HuH-7.5 (cell line): Measurements from ENCODE around the gene SERPINB8.
"Not testable (repeated sequence)": the region's sequence is repeated elsewhere in the genome, so short reads cannot be mapped to it uniquely, and the experiment has no call there.

Experiments
- DNase-seq: peaks from one replicate; pipeline ENCODE4 v3.0.0; 2011; ENCODE audit warnings: low spot score

The SERPINB8 gene, protein sequence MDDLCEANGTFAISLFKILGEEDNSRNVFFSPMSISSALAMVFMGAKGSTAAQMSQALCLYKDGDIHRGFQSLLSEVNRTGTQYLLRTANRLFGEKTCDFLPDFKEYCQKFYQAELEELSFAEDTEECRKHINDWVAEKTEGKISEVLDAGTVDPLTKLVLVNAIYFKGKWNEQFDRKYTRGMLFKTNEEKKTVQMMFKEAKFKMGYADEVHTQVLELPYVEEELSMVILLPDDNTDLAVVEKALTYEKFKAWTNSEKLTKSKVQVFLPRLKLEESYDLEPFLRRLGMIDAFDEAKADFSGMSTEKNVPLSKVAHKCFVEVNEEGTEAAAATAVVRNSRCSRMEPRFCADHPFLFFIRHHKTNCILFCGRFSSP

DNA sequence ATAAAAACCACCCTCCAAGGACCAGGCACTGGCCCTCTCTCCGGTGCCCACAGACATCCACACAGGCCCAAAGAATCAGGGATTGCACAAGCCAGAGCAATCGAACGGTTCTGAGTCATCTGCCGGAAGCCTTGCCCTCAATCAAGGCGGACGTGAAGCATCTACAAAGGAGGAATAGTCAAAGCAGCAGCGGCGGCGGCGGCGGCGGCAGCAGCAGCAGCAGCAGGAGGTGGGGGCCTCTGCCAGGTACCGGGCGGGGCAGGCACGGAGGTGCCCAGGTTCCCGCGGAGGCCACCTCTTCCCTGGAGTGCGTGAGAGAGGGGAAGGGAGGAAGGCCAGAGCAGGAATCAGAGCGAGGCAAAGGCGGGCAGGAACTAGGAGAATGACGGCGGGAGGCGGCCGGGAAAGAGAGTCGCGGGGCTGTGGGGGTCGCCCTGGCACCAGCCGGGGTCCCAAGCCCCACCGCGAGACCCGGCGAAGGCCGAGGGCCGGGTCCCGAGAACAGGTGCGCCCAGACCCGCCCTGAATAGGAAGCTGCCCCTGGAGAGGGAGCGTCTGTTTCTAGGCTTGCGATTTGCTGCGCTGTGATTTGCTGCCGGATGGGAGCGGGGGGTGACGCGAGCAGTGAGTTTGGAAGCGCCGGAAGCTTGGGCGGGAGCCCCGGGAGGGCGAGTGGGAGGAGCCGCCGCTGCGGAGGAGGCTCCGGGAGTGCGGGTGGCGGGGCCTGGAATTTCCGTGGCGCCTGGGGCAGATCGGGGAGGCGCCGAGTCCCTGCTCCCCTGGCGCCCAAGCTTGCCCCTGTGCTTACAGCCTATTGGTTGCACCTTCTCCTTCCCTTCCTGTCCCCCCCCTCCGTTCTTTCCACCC is at the start of gene SERPINB8:
Gene SERPINB8, plus strand, starts transcription at position 140 of the 867 bp plus-strand sequence. CDS start 8,228 bp downstream, outside the sequence.
- DNase-seq = peak; percentile 39

DNA sequence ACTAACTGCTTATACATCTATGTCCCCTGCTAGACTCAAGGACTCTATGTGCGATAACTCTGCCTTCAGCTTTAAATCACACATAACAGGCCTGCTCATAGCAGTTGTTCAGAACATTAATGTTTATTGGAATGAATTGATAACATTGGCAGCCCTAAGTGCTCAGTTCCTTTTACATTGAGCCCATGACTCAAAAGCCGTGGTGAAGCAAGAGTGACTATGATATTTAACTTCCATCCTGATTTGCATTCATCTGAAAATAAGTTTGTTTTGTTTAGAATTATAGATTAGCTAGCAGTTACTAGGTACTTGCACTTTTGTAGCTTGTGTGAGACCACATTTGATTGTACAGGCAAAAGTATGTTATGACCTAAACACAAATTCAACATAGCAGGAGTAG is 47.8 kb upstream of the SERPINB8 start:
- DNase-seq = no peak

DNA sequence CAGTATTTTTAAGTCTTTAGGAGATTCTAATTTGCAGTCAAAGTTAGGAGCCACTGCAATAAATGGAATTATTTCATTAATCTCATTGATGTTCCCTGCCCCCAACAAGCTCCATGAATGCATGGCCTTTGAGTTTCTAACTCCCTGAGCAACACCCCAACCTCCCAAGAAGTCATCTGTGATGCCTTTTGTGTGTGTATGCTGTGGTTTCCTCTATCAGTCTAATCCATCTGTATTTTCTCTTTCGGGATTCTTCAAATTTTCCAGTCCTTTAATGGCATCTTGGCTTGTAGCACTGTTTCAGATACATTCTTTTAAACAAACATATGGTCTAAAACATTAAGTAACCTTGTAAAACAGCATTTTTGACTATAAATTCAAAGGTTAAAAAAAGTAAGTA is 45.3 kb upstream of the SERPINB8 start:
- DNase-seq = no peak

DNA sequence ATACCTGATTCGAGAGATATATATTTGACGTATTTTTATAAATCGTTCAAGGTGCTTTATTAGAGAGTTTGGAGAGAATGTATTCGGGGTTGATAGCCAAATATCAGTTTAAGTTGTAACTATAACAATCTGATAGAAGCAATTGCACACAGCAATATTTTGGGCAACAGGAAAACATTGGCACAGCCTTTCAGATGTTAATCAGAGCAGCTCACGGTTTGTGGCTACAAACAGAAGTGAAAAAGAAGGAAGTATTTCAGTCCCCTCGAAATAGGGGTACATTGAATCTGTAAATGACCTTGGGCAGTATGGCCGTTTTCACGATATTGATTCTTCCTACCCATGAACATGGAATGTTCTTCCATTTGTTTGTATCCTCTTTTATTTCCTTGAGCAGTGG is 41.5 kb upstream of the SERPINB8 start:
- no peak for DNase-seq

DNA sequence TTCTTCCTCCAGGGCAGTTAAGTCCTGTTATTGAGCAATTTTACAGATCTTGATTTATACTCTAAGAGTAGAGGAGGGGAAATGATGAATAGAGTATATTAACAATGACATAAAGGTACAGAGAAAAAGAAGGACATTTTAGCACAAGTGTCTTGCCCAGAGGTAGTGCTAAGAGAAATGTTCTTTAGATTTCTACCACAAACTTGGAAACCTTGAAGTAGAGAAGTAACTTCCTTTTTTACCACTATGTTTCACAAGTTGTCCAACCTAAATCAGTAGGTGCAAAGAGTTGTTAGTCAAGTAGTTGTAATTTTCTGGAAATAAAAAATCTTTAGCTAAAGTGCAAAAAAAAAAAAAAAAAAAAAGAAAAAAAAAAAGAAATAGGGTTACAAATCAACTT is 40.5 kb upstream of the SERPINB8 start:
- DNase-seq = not testable (repeated sequence)

DNA sequence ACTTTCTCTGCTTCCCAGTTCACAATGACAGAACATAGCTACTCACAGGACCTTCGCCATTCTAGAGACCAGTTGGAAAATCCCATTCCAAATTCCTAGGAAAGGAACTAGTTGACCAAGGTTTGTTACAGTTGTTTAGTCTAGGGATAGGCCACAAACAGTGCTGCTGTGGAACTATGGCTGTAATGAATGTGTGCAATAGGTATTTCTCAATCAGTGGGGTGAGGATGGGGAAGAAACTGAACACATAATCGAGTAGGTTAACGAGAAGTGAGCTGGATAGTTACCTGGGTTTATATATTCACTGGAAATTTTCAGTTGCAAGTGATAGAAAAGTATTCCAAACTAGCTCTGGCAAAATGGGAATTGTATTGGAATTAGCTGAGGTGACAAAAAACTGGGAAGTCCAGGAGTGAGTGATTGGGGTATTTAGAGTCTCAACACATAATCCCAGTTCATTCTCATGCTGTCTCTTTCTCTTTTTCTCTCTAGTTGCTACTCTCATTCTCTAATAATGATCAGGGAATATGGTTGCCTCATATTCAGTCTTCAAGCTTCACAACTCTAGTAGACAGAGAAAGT is 39.0 kb upstream of the SERPINB8 start:
- DNase-seq = no peak

DNA sequence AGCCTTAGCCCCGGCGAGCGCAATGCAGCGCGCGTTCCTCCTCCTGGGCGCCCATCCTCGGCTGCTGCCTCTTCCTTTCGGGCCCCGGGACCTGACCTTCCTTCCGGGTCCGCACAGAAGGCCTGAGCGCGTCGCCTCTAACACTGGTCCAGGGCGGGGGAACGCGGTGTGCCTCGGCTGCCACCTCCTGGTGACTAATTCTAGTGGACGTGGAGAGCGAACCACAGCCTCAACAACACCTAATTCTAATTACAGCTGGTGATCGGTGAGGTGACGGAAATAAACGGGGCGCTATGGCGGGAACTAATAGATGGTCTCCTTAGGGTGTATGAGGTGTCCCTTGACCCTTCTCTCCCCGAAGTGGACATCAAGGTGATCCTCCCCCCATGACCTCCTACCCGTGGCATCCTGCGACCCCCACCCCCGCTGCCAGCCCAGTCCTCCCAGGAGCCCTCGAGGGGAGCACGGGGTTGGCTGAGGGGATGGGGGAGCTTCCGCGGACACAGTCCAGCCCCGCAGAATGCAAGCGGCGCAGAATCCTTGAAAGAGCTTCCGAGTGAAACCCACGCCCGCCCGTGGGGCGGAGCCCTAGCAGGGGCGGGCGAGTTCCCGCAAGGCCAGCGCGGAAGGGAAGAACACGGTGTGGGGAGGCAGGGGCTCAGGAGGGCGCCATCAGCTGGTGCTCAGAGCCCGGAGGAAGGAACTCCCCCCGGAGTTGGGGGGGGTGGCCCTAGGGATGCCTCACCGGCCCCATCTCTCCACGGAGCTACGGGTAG is 33.5 kb upstream of the SERPINB8 start:
- peak; percentile 16 for DNase-seq

DNA sequence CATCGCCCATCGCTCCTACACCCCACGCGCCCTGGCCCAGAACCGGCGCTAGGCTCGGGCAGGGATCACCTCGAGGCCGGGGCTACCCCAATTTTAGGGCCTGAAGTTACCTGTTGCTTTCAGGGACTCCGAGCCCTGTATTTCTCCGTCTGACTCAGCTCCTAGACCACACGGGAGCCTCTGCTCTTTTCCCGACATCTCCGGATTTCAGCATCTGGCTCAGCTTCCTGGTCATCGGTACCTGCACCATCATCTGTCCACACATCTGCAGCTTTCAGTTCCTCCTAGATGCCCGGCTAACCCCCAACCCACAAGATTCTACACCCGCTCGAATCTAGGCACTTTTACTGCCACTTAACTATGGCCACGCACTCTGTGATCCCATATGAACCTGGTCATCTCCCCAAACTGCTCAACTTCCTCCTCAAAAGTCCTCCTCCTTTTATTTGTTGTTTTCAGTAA is 32.9 kb upstream of the SERPINB8 start:
- DNase-seq = no peak

DNA sequence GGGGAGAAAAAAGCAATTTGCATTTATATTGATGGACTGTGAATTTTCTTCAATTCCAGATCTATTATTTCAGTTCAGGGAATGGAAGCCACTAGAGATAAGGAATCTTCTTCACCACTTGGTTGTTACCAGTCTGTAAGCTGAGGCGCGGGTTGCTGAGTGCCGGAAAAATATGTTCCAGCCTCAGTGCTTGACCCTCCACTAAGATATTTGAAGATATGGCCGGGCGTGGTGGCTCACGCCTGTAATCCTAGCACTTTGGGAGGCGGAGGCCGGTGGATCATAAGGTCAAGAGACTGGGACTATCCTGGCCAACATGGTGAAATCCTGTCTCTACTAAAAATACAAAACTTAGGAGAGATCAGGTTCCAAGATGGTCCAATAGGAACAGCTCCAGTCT is 29.9 kb upstream of the SERPINB8 start:
- no peak for DNase-seq

DNA sequence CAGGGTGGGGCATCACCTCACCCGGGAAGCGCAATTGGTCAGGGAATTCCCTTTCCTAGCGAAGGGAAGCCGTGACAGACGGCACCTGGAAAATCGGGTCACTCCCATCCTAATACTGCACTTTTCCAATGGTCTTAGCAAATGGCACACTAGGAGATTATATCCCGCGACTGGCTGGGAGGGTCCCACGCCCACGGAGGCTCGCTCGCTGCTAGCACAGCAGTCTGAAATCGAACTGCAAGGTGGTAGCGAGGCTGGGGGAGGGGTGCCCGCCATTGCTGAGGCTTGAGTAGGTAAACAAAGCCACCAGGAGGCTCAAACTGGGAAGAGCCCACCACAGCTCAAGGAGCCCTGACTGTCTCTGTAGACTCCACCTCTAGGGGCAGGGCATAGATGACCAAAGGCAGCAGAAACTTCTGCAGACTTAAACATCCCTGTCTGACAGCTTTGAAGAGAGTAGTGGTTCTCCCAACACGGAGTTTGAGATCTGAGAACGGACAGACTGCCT is 29.3 kb upstream of the SERPINB8 start:
- not testable (repeated sequence) for DNase-seq

DNA sequence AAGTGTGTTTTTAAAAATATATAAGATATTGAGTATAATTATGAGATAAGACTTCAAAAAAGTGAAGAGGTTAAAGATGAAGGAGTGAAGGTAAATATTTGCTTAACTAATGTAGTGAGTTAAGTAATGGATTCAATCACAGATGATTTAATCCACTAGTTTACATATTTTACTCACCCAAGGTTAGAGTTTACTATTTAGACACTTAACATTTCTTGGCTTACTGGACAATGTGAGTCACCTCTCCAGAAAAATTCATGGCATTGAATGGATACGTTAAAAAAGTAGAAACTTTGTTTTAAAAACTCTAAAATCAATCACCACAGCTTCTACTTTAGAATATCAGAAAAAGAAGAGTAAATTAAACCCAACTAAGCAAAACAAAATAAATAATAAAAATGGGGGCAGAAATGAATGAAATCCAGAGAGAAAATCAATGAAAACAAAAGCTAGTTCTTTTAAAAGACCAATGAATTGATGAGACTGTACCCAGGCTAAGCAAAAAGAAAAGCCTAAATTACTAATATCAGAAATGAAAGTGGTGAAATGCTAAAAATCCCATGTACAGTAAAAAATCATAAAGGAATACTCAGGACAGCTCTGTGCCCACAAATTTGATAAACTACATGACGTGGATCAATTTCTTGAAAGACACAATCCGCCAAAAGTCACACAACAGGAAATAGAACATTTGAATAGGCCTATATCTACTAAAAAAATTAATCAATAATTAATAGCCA is 22.7 kb upstream of the SERPINB8 start:
- no peak for DNase-seq

DNA sequence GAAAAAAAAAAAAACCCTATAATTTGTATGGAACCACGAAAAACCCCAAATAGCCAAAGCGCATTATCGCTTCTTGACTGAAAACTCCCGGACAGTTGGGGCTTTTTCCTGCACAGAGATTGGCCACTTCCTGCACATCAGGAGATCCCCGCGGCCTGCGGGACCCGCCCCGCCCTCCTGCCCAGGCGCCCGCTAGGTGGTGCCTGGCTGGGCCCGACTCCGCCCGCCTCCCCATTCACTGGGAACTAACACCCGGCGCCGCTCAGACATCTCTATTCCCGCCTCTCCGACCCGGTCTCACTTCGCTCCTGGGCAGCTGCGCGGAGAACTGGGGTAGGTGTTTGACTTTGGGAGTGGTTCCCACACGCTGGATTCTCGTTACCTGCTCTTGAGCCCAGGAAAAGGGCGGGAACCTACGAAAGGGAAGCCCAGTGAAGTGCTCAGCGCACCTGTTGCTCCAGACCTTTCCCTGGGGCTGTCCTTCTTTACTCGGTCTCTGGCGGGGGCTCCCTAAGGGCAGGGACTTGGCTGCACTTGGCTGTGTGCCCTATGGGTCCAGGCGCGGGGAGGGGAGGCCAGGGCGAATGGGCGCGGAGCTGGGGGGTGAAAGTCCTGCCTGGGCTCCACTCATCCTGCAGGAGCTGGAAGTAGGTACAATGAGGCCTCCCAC is 20.7 kb upstream of the SERPINB8 start, which contains the start of gene HMSD:
Gene HMSD, plus strand, starts transcription at position 234 of the 670 bp plus-strand sequence. CDS start 4,155 bp downstream, outside the sequence.
- DNase-seq = no peak

DNA sequence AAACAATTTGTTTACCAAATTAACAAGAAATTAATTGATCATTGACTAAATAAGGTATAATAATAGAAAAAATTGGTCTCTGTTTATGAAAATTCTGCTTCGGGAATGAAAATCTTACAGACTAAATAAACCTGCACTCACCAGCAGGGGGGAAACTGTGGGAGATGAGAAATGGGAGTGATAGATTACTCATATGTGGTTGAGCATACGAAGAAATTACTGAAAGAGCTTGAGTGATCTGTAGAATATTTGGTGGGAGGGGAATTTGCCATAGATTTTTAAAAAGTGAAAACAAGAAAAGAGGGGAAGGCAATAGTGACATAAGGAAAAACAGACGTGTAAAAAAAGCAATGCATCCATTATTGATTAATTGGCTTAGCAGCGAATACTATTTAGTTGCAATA is 18.6 kb upstream of the SERPINB8 start:
- DNase-seq = no peak

DNA sequence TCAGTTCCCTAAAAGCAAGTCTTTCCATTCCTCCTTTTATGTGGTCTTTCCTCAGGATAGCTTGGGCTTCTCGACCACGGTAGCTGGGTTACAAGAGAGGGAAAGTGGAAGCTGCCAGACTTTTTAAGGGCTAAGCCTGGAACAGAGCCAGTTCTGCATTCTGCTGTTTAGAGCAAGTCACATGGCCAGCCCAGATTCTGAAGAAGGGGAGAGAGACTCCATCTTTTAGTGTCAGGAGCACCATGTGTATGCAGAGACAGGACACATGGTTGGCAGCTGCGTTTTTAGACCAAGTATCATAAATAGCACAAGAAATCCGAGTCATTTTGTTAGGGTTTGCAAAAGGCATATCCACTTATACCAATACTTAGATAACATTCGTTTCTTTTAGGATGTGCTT is 16.1 kb upstream of the SERPINB8 start:
- no peak for DNase-seq

DNA sequence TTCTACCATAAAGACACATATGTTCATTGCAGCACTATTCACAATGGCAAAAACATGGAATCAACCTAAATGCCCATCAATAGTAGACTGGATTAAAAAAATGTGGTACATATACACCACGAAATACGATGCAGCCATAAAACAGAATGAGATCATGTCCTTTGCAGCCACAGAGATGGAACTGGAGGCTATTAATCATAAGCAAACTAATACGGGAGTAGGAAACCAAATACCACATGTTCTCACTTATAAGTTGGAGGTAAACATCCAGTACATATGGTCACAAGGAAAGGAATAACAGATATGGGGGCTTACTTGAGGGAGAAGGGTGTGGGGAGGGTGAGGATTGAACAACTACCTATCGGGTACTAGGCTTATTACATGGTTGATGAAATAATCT is 13.1 kb upstream of the SERPINB8 start:
- no peak for DNase-seq

DNA sequence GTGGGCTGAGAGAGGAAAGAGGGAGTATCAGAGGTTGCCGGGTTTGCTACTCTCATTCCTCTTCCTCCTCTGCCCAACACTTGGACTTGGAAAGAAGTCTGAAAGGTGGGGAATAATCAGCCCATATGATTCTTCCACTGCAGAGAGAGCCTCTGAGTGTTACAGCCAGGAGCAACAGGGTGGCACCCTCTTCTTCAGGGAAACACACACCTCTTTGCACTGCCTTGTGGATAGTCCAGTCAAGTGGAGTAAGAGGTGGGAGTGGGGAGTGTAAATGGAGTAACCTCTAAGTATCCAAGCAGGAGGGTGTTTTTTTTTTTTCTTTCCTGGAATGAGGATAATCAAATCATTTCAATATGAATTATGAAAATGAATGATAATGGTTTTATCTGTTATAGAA is 9.0 kb upstream of the SERPINB8 start:
- no peak for DNase-seq

DNA sequence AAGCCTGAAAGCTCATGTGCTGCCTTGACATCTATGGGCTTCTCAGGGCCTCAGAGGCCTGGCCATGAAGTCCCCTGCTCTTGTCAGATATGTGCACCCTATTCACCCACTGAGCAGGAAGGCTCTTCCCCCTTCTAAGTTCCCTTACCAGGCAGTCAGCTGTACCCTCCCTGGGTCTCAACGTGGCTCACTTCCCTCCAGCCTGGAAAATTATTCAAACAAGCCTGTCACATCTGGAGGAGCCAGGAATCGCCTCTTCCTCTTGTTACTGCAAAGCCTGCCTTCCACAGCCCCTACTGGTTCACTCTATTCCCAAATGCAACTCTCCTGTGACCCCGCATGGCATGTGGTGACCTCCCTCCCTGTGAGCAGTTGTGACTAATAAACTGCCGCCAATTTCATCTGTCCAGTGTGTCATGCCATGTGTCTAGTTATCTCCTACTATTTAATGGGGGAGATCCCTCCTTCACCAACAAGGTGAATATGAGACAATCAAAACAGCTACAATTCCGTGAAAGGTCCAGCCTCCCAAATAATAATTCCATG is 8.4 kb upstream of the SERPINB8 start:
- DNase-seq = no peak

DNA sequence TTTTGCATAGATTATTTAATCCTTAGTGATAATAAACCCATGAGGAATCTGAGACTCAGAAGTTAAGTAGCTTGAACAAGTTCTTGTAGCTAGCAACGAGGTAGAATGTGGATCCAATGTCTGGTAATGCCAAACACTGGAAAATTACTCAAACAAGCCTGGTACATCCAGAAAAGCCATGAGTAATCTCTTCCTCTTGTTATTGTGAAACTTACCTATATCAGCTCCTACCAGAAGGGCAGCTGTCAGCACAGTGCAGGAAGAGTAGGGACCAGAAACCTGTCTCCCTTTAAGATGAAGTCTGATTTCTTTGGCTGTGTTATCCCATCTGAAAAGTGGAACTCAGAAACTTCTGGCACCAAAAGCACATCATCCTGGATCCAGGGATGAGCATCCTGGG is 7.7 kb upstream of the SERPINB8 start:
- DNase-seq = no peak

DNA sequence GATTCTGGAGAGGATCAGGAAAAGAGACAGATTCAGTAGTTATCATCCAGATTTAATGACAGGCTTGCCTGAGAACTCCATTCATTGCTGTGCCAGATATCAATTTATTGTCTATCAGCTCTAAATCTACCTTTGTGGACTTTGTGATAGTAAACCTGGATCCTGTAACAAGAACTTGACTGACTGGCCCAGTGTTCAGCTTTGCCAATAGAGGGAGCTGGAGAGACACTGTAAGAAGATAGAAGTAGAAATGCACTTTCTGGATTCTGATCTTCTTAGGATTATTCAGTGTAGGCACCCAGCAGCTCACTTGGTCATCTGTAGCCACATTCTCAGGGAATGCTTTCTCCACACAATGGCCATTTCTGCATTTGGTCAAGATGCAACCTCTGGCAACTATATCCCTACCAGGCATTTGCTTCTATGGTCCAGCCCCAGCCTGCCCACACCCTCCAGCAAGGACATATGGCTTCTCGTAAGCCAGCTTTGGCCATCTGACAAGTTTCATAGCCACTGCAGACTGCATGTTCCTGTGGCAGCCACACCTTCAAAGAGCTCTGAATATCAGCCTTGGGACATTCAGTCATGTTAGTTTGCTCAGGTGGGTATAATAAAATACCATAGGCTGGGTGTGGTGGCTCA is 6.1 kb upstream of the SERPINB8 start:
- DNase-seq = no peak

DNA sequence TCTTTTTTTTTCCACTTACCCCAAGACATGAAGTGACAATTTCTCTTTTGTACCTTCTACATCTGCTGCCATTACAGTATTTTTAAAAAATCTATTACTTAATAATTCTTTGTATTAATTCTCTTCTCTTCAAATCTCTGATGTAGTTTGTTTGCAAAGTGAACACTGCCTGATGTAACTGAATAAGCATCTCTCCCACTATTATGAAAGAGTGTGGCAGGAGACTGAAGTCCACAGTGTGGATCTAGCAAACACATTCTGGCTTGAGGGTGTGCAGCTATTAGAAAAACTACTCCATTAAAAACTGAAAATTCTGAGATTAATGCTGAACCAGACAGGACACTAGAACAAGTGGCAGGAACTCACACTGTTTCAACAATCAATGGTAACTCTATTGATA is 5.0 kb upstream of the SERPINB8 start:
- DNase-seq = no peak
